Bronchial epithelial cell (primary cell): ENCODE data around the gene ITPK1. TPM values are rescaled to one million over a fixed set of nuclear protein-coding genes. Genes with fewer than 3 reads are reported as not detected.

Source experiments
- DNase-seq: peaks from one replicate; pipeline ENCODE4 v3.0.0-alpha.2; 2010; ENCODE audit warnings: low read depth
- FAIRE-seq: peaks from 2 replicates; lab custom pipeline; 2011; peaks lifted over from hg19 to GRCh38; lab: Jason Lieb, UNC
- H3K27me3 ChIP-seq: 2 replicates; pipeline ENCODE4 v1.5.1; 2011; ENCODE audit warnings: low read length; ENCODE audit not compliant: control insufficient read depth, insufficient read depth
- H3K36me3 ChIP-seq: 2 replicates; pipeline ENCODE4 v1.5.1; 2011; ENCODE audit warnings: low read length; ENCODE audit not compliant: control insufficient read depth, insufficient read depth
- H3K4me3 ChIP-seq: 2 replicates; pipeline ENCODE4 v1.5.1; 2011; ENCODE audit warnings: mild to moderate bottlenecking, low read depth, low read length, control low read depth
- total RNA-seq: library from RNA; depleted of rRNA; stranded (reverse); fragments of >200 nt; gene quantifications from 2 replicates; pipeline ENCODE4 v1.2.1, GENCODE V29; 2014
- TF ChIP-seq, protein P1 (sequence below): IDR thresholded peaks from 2 replicates; pipeline ENCODE4 v1.5.1; 2011; ENCODE audit warnings: mild to moderate bottlenecking, moderate library complexity, low read length, control low read depth, inconsistent platforms; ENCODE audit not compliant: insufficient read depth, severe bottlenecking

ITPK1 gene
- total RNA-seq, 1 donor from 2014 or later = 39.8 TPM

DNA sequence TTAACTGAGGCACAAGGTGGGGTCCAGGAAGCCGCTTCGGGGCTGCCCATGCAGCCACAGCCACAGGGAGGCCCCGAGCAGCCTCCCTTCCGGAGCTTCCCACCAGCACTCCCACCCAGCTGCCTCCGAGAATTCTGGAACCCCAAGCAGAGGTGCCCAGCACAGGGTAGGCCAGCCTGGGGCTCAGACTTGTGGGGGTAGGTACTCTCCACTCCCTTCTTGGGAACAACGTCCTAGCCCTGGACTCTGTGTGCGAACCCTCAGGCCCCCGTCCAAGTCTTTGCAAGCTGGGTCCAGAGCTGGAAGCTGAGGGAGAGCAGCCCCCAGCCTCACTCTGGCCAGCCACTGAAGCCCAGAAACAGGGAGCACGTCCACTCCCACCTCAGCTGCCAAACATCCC, 16.1 kb downstream of the ITPK1 start:
- FAIRE-seq (no peak), DNase-seq (no peak)
- Histone ChIP-seq H3K27me3 (no peaks in the 10 kb centered on the region), H3K4me3 (no peak overlapping the region), H3K36me3 (peaks cover 2% of the 10 kb centered on the region)
- TF ChIP-seq, protein P1, sequence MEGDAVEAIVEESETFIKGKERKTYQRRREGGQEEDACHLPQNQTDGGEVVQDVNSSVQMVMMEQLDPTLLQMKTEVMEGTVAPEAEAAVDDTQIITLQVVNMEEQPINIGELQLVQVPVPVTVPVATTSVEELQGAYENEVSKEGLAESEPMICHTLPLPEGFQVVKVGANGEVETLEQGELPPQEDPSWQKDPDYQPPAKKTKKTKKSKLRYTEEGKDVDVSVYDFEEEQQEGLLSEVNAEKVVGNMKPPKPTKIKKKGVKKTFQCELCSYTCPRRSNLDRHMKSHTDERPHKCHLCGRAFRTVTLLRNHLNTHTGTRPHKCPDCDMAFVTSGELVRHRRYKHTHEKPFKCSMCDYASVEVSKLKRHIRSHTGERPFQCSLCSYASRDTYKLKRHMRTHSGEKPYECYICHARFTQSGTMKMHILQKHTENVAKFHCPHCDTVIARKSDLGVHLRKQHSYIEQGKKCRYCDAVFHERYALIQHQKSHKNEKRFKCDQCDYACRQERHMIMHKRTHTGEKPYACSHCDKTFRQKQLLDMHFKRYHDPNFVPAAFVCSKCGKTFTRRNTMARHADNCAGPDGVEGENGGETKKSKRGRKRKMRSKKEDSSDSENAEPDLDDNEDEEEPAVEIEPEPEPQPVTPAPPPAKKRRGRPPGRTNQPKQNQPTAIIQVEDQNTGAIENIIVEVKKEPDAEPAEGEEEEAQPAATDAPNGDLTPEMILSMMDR = no peak

GRCh38 chr14:93099196-93099595, 16.5 kb downstream of the ITPK1 start:
- Histone ChIP-seq H3K27me3 (no peaks in the 10 kb centered on the region), H3K4me3 (no peak overlapping the region), H3K36me3 (peaks cover 2% of the 10 kb centered on the region)
- TF ChIP-seq, protein P1 = no peak
- no peak for DNase-seq
- FAIRE-seq = no peak

- no peak for DNase-seq
- no peak for FAIRE-seq
Observed at GRCh38 chr14:93096691-93097322, 18.9 kb downstream of the ITPK1 start.

GRCh38 chr14:93095742-93096510, 19.8 kb downstream of the ITPK1 start:
- Histone ChIP-seq H3K27me3 (no peaks in the 10 kb centered on the region), H3K36me3 (no peaks in the 10 kb centered on the region), H3K4me3 (no peak overlapping the region)
- no peak for DNase-seq
- FAIRE-seq = no peak
- TF ChIP-seq, protein P1 = no peak

More at GRCh38 chr14:93096691-93097322, 18.9 kb downstream of the ITPK1 start:
- no peaks in the 10 kb centered on the region for H3K36me3 ChIP-seq
- TF ChIP-seq, protein P1 = no peak
- no peak overlapping the region for H3K4me3 ChIP-seq
- H3K27me3 ChIP-seq = no peaks in the 10 kb centered on the region

GRCh38 chr14:93094121-93094918, 21.4 kb downstream of the ITPK1 start:
- DNase-seq (no peak), FAIRE-seq (no peak)
- Histone ChIP-seq H3K4me3 (no peak overlapping the region), H3K36me3 (no peaks in the 10 kb centered on the region), H3K27me3 (no peaks in the 10 kb centered on the region)
- TF ChIP-seq, protein P1 = no peak
